A549 (cell line): ENCODE results near the gene RPS6KA3. TPM values are rescaled to one million over a fixed set of nuclear protein-coding genes. Genes with fewer than 3 reads are reported as not detected.
"Not testable (repeated sequence)": the region's sequence is repeated elsewhere in the genome, so short reads cannot be mapped to it uniquely, and the experiment has no call there.

ENCODE experiments used
- ATAC-seq, 2 experiments: fragments of 200-7000 bp in 1 of 2; fragments of >200 bp in 1 of 2; cut with Nextera tagmentation in 1 of 2; cut with Tn5 transposase in 1 of 2; 3 replicates each; pipeline versions ENCODE4 v1.8.0 to v1.9.1; 2018 to 2020; ENCODE audit warnings: mild to moderate bottlenecking in 1 of 2, moderate library complexity in 1 of 2
- CTCF ChIA-PET: fragments of 300-600 bp; sonication (Branson Sonifier 250); formaldehyde crosslinking; extraction: SDS; loops from one replicate; lab custom pipeline; 2021; ENCODE audit warnings: antibody characterized with exemption, inconsistent platforms; lab: Yijun Ruan, JAX
- POLR2A ChIA-PET: fragments of 350-600 bp; formaldehyde crosslinking; extraction: SDS; loops from one replicate; lab custom pipeline; 2021; ENCODE audit warnings: antibody characterized with exemption, inconsistent platforms; lab: Yijun Ruan, JAX
- DNase-seq, 2 experiments: peaks; one replicate each; pipeline versions ENCODE4 v3.0.0 to v3.0.0-alpha.2; 2011 to 2016; ENCODE audit warnings: low read depth in 1 of 2, low spot score in 1 of 2
- FAIRE-seq: peaks from 2 replicates; lab custom pipeline; 2011; peaks lifted over from hg19 to GRCh38; lab: Jason Lieb, UNC
- H3K27ac ChIP-seq, 2 experiments: fragments of >200 bp; sonication (Bioruptor Twin); formaldehyde crosslinking; 3 replicates each; pipeline ENCODE4 v1.5.1; 2016 to 2017
- H3K4me1 ChIP-seq: fragments of >200 bp; sonication (Bioruptor Twin); formaldehyde crosslinking; 3 replicates; pipeline ENCODE4 v1.6.1; 2016
- H3K4me2 ChIP-seq: fragments of >200 bp; sonication (Bioruptor Twin); formaldehyde crosslinking; 3 replicates; pipeline ENCODE4 v1.6.1; 2016
- H3K4me3 ChIP-seq: fragments of >200 bp; sonication (Bioruptor Twin); formaldehyde crosslinking; 3 replicates; pipeline ENCODE4 v1.5.1; 2016
- H3K9me3 ChIP-seq: fragments of >200 bp; sonication (Bioruptor Twin); formaldehyde crosslinking; 3 replicates; pipeline ENCODE4 v1.6.1; 2016
- ATOH8 ChIP-seq: fragments of 250-450 bp; sonication (Bioruptor Pico); IDR thresholded peaks from 2 replicates; pipeline ENCODE4 v1.5.0; 2020; ENCODE audit warnings: low read depth, mild to moderate bottlenecking, moderate library complexity
- BCL3 ChIP-seq: fragments of >200 bp; sonication (Bioruptor Twin); formaldehyde crosslinking; IDR thresholded peaks from 3 replicates; pipeline ENCODE4 v1.6.1; 2016
- CBX8 ChIP-seq: fragments of 200-600 bp; sonication (generic); IDR thresholded peaks from 2 replicates; pipeline ENCODE4 v1.6.1; 2016
- CHD4 ChIP-seq: fragments of 200-600 bp; sonication (generic); IDR thresholded peaks from 2 replicates; pipeline ENCODE4 v1.6.1; 2016; ENCODE audit warnings: antibody characterized with exemption, mild to moderate bottlenecking, borderline replicate concordance
- CTCF ChIP-seq: fragments of >200 bp; sonication (Bioruptor Twin); formaldehyde crosslinking; IDR thresholded peaks from 3 replicates; pipeline ENCODE4 v1.5.1; 2016
- E2F6 ChIP-seq: IDR thresholded peaks from 2 replicates; pipeline ENCODE4 v1.6.1; 2012; ENCODE audit warnings: low read depth, borderline replicate concordance
- ELK1 ChIP-seq: fragments of 150-350 bp; IDR thresholded peaks from 2 replicates; pipeline ENCODE4 v1.6.1; 2014; ENCODE audit warnings: low read depth, mild to moderate bottlenecking, low read length
- FOSB ChIP-seq: fragments of 250-450 bp; sonication (Bioruptor Pico); IDR thresholded peaks from 2 replicates; pipeline ENCODE4 v1.5.0; 2020; ENCODE audit warnings: mild to moderate bottlenecking, moderate library complexity
- FOSL2 ChIP-seq, 2 experiments: fragments of 450-650 bp in 1 of 2; fragments of >200 bp in 1 of 2; sonication (Bioruptor Twin) in 1 of 2; formaldehyde crosslinking; IDR thresholded peaks; 2 replicates each; pipeline versions ENCODE4 v1.5.0 to v1.6.1; 2016 to 2020; ENCODE audit warnings: mild to moderate bottlenecking in 1 of 2, moderate library complexity in 1 of 2
- FOXS1 ChIP-seq: fragments of 250-450 bp; sonication (Bioruptor Pico); IDR thresholded peaks from 2 replicates; pipeline ENCODE4 v1.5.0; 2020; ENCODE audit warnings: mild to moderate bottlenecking, moderate library complexity
- HEYL ChIP-seq: fragments of 250-450 bp; sonication (Bioruptor Pico); IDR thresholded peaks from 2 replicates; pipeline ENCODE4 v1.8.0; 2021; ENCODE audit warnings: mild to moderate bottlenecking, moderate library complexity
- HOXB5 ChIP-seq: fragments of 250-450 bp; sonication (Bioruptor Pico); IDR thresholded peaks from 2 replicates; pipeline ENCODE4 v1.5.0; 2020; ENCODE audit warnings: mild to moderate bottlenecking, moderate library complexity
- JUN ChIP-seq, 2 experiments: fragments of >200 bp; sonication (Bioruptor Twin); formaldehyde crosslinking; IDR thresholded peaks; 2 replicates in 1 of 2; 3 replicates in 1 of 2; pipeline ENCODE4 v1.6.1; 2016 to 2017
- KDM5A ChIP-seq: fragments of 200-600 bp; sonication (generic); IDR thresholded peaks from 2 replicates; pipeline ENCODE4 v1.6.1; 2016; ENCODE audit warnings: antibody characterized with exemption, mild to moderate bottlenecking
- MAX ChIP-seq: IDR thresholded peaks from 2 replicates; pipeline ENCODE4 v1.6.1; 2012
- MYC ChIP-seq: IDR thresholded peaks from 2 replicates; pipeline ENCODE4 v1.6.1; 2012; ENCODE audit warnings: mild to moderate bottlenecking, inconsistent platforms, low read length, improper control_type of control experiment, borderline replicate concordance
- NPAS2 ChIP-seq: fragments of 250-450 bp; sonication (Bioruptor Pico); IDR thresholded peaks from 2 replicates; pipeline ENCODE4 v1.8.0; 2022; ENCODE audit warnings: mild to moderate bottlenecking, moderate library complexity, borderline replicate concordance
- RAD21 ChIP-seq, 2 experiments: fragments of >200 bp in 1 of 2; sonication (Bioruptor Twin) in 1 of 2; formaldehyde crosslinking in 1 of 2; IDR thresholded peaks in 1 of 2; conservative IDR thresholded peaks in 1 of 2; 2 replicates in 1 of 2; 3 replicates in 1 of 2; pipeline ENCODE4 v1.6.1; 2012 to 2018; ENCODE audit warnings: inconsistent platforms in 1 of 2
- RARB ChIP-seq: fragments of 250-450 bp; sonication (Bioruptor Pico); IDR thresholded peaks from 2 replicates; pipeline ENCODE4 v1.8.0; 2021; ENCODE audit warnings: mild to moderate bottlenecking, moderate library complexity
- RCOR1 ChIP-seq: fragments of 150-350 bp; IDR thresholded peaks from 2 replicates; pipeline ENCODE4 v1.6.1; 2014; ENCODE audit warnings: antibody characterized with exemption, low read length, low read depth
- SMC3 ChIP-seq: fragments of >200 bp; sonication (Bioruptor Twin); formaldehyde crosslinking; IDR thresholded peaks from 3 replicates; pipeline ENCODE4 v1.6.1; 2018; ENCODE audit warnings: inconsistent platforms
- ZC3H11A ChIP-seq: fragments of 450-650 bp; IDR thresholded peaks from 2 replicates; pipeline ENCODE4 v1.6.1; 2014; ENCODE audit warnings: antibody characterized with exemption, mild to moderate bottlenecking
- ZFP36 ChIP-seq: fragments of 450-650 bp; IDR thresholded peaks from 2 replicates; pipeline ENCODE4 v1.6.1; 2014; ENCODE audit warnings: borderline replicate concordance; ENCODE audit not compliant: partially characterized antibody
- ZSCAN20 ChIP-seq: fragments of 250-450 bp; sonication (Bioruptor Pico); IDR thresholded peaks from 2 replicates; pipeline ENCODE4 v1.8.0; 2022; ENCODE audit warnings: mild to moderate bottlenecking, moderate library complexity
- WGBS: methylation state at CpG from one replicate; pipeline ENCODE4 v1.1.6; 2017; ENCODE audit errors: missing lambda C conversion rate; 5-methylcytosine and 5-hydroxymethylcytosine counted together
- polyA plus RNA-seq, 4 experiments: library from polyadenylated mRNA; depleted of rRNA in 3 of 4; stranded (reverse); fragments of >200 nt; fragmentation: RNase III in 1 of 4; extraction: RNeasy Plus Mini Kit Qiagen cat#74134 plus additional on column Dnase treatment in 1 of 4; gene quantifications; 2 replicates in 3 of 4; 3 replicates in 1 of 4; pipeline ENCODE4 v1.2.3, GENCODE V29; 2011 to 2017

Gene RPS6KA3
- polyA plus RNA-seq, 2 of the 4 experiments (the other 2 are of a cell fraction): 41.1 to 117 TPM

GRCh38 chrX:20253232-20253543, 13.5 kb downstream of the RPS6KA3 start (continued):
- TF ChIP-seq ZC3H11A (no peak), FOSB (CRISPR knock-in tag) (no peak)

GRCh38 chrX:20252381-20253231, 14.1 kb downstream of the RPS6KA3 start:
- Histone ChIP-seq H3K4me3 (no peak overlapping the region), H3K4me2 (no peak overlapping the region), H3K27ac (peak overlapping the region; percentile 30 to 74; a peak in 3 of 6 replicates), H3K9me3 (0 out of 3 replicates have a peak, but pooled peaks cover 6% of the 10 kb centered on the region)
- WGBS: 97% methylated on average over 5 of the region's 6 CpGs
- FAIRE-seq (peak; percentile 68), DNase-seq (peak; percentile 10 to 65), ATAC-seq (peak; percentile 81 to 90)
- ChIA-PET POLR2A (interaction anchor here (1.1 kb wide), 1 partner anchor 1099 kb away, joined by 3 read pairs; no protein-coding TSS in a partner anchor), CTCF (interaction anchor here (0.6 to 1.9 kb wide), 17 partner anchors 10 to 806 kb away, joined by 3 to 8 read pairs (median 3); no protein-coding TSS in a partner anchor)
- no peak for TF ChIP-seq KDM5A
- TF ChIP-seq HEYL (CRISPR knock-in tag): no peak
- peak; percentile 63 for TF ChIP-seq SMC3
- TF ChIP-seq CTCF: peak; percentile 62
- TF ChIP-seq RAD21 (conservative IDR thresholded peaks at IDR 0.05 in 1 of 2, IDR thresholded peaks at IDR 0.05 in 1 of 2): peak; percentile 78 to 79
- no peak for TF ChIP-seq MAX
- TF ChIP-seq NPAS2 (CRISPR knock-in tag): no peak
- peak; percentile 31 for TF ChIP-seq ZFP36
- TF ChIP-seq BCL3: no peak
- no peak for TF ChIP-seq E2F6
- TF ChIP-seq ATOH8 (CRISPR knock-in tag): no peak
- no peak for TF ChIP-seq MYC
- no peak for TF ChIP-seq ZC3H11A
- TF ChIP-seq HOXB5 (CRISPR knock-in tag): no peak
- TF ChIP-seq CBX8: no peak
- TF ChIP-seq, all 56 proteins: peak for 4
- peaks cover 14% of the 10 kb centered on the region for H3K4me1 ChIP-seq

GRCh38 chrX:20251691-20252090, 15.0 kb downstream of the RPS6KA3 start:
- ChIA-PET CTCF (interaction anchor here (1.0 to 1.8 kb wide), 4 partner anchors 15 to 194 kb away, joined by 3 to 8 read pairs (median 4); no protein-coding TSS in a partner anchor), POLR2A (no interaction called here)
- Histone ChIP-seq H3K27ac (no peak overlapping the region), H3K4me1 (peaks cover 14% of the 10 kb centered on the region), H3K4me3 (no peak overlapping the region), H3K4me2 (no peak overlapping the region), H3K9me3 (0 out of 3 replicates have a peak, but pooled peaks cover 6% of the 10 kb centered on the region)
- FAIRE-seq: no peak
- TF ChIP-seq RARB (CRISPR knock-in tag) (no peak), ELK1 (no peak), FOSL2 (IDR thresholded peaks at IDR 0.05) (no peak), FOSL2 (CRISPR knock-in tag; IDR thresholded peaks at IDR 0.05) (no peak), JUN (IDR thresholded peaks at IDR 0.05) (no peak), RCOR1 (no peak), ZC3H11A (no peak), ZSCAN20 (CRISPR knock-in tag) (no peak), CHD4 (no peak), ATOH8 (CRISPR knock-in tag) (no peak), FOXS1 (CRISPR knock-in tag) (no peak)
- ATAC-seq: no peak
- DNase-seq: no peak

GRCh38 chrX:20250146-20250545, 16.6 kb downstream of the RPS6KA3 start:
- H3K9me3 ChIP-seq, H3K4me2 ChIP-seq, H3K27ac ChIP-seq, ATAC-seq, DNase-seq, H3K4me3 ChIP-seq, CTCF ChIA-PET, FAIRE-seq: not testable (repeated sequence)
- H3K4me1 ChIP-seq: peaks cover 19% of the 10 kb centered on the region
- POLR2A ChIA-PET: interaction anchor here (0.6 kb wide), 1 partner anchor 1044 kb away, joined by 3 read pairs; no protein-coding TSS in a partner anchor
